Lower lobe of right lung (tissue), 2 donors: ENCODE results near the gene VPS26B. TPM values are rescaled to one million over a fixed set of nuclear protein-coding genes. Genes with fewer than 3 reads are reported as not detected.
"Not testable (repeated sequence)": the region's sequence is repeated elsewhere in the genome, so short reads cannot be mapped to it uniquely, and the experiment has no call there.

ENCODE experiments used
- ATAC-seq, 2 donors: fragments of 200-7000 bp; cut with Tn5 transposase; one replicate each; pipeline ENCODE4 v1.9.1; 2020 to 2022; ENCODE audit warnings: mild to moderate bottlenecking in 2 of 2, moderate library complexity in 2 of 2
- DNase-seq: peaks from one replicate; pipeline ENCODE4 v3.0.0-alpha.2; 2020
- H3K27ac ChIP-seq: fragments of 200-600 bp; one replicate; pipeline ENCODE4 v1.8.0; 2022
- H3K27me3 ChIP-seq: fragments of 200-600 bp; one replicate; pipeline ENCODE4 v1.8.0; 2022; ENCODE audit warnings: low read depth
- H3K36me3 ChIP-seq: fragments of 200-600 bp; one replicate; pipeline ENCODE4 v1.8.0; 2022; ENCODE audit warnings: mild to moderate bottlenecking
- H3K4me1 ChIP-seq: fragments of 200-600 bp; one replicate; pipeline ENCODE4 v1.8.0; 2022
- H3K4me3 ChIP-seq: fragments of 200-600 bp; one replicate; pipeline ENCODE4 v1.8.0; 2022; ENCODE audit warnings: mild to moderate bottlenecking
- H3K9me3 ChIP-seq: fragments of 200-600 bp; one replicate; pipeline ENCODE4 v1.8.0; 2022
- intact Hi-C: fragments of 100-400 bp; cut with DNase I; formaldehyde crosslinking; loops from one replicate; pipeline ENCODE4 v1.11.0; 2022
- long read RNA-seq: library from polyadenylated mRNA; unstranded; transcript quantifications from one replicate; pipeline ENCODE4 v2.0.0, GENCODE V29; 2021
- total RNA-seq: library from RNA; stranded (reverse); fragmentation: NEBNext Ultra II Directional; extraction: Animal tissue kit (Norgen Biotek cat#: 25700); gene quantifications from one replicate; pipeline ENCODE4 v1.2.1, GENCODE V29; 2021
- TF ChIP-seq, protein P1 (sequence below): fragments of 200-600 bp; IDR thresholded peaks from one replicate; pipeline ENCODE4 v1.8.0; 2022; ENCODE audit warnings: antibody characterized with exemption, mild to moderate bottlenecking
- donor health status: DM: no; HTN: yes; CAD: no; lungs with severe emphysema.

Gene VPS26B
- 42.7 TPM for total RNA-seq
- long read RNA-seq, transcript VPS26B-201 (6 exons, 3,691 nt), result major isoform, 92 of 124 reads
- long read RNA-seq, partial matches to known transcripts, result 21 of 124 reads
- long read RNA-seq, other reads (novel, unspliced or antisense), result 7 of 124 reads

DNA sequence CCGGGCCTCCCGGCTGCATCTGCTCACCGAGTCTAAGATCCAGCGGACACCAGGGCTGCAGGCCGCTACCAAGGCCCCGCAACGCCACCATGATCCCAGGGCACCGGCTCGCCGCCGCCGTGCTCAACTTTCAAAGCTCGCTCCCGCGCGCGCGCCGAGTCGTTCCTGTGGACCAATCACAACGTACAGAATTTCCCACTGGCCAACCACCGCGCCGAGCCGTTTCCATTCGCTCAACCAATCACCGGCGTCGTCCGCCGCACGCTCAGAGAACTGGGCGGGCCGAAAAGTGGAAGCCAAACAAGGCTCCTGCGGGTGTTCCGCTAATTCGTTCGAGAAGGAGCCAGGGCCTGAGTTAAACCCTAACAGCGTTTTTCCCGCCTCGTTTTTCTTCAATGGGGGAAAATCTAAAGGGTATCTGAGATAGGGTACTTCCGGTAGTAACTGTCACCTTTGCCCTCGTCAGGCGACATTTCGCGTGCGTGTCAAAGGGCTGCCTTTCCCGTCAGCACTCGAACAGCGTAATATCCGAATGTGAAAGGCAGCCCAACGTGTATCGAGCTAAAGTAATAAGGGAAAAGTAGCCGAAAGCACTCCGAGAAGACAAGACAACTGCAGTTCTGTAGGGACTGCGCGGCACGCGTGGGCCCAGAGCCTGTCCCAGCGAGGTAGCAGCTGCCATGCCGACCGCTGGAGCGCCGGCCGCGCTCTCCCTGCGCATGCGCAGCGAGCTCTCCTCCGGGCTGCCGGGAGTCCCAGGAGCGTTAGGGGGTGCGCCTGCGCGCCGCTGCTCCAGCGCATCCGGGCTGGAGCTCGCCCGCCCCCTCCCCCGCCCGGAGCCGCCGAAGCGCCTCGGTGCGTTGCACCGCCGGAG is at the start of gene VPS26B, which contains the start of gene NCAPD3:
TSS of gene VPS26B (plus strand) at position 836 of the 874 bp plus-strand sequence. CDS start 452 bp downstream, outside the sequence.
TSS of gene NCAPD3 (minus strand) at position 132 of the 874 bp plus-strand sequence. CDS start at position 91, 41 bp downstream.
- TF ChIP-seq, protein P1, sequence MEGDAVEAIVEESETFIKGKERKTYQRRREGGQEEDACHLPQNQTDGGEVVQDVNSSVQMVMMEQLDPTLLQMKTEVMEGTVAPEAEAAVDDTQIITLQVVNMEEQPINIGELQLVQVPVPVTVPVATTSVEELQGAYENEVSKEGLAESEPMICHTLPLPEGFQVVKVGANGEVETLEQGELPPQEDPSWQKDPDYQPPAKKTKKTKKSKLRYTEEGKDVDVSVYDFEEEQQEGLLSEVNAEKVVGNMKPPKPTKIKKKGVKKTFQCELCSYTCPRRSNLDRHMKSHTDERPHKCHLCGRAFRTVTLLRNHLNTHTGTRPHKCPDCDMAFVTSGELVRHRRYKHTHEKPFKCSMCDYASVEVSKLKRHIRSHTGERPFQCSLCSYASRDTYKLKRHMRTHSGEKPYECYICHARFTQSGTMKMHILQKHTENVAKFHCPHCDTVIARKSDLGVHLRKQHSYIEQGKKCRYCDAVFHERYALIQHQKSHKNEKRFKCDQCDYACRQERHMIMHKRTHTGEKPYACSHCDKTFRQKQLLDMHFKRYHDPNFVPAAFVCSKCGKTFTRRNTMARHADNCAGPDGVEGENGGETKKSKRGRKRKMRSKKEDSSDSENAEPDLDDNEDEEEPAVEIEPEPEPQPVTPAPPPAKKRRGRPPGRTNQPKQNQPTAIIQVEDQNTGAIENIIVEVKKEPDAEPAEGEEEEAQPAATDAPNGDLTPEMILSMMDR, result no peak
- intact Hi-C loops, result no loop called here
- no peaks in the 10 kb centered on the region for H3K9me3 ChIP-seq
- DNase-seq (peak; percentile 98), ATAC-seq (peak; percentile 97)
- peaks cover 38% of the 10 kb centered on the region for H3K4me1 ChIP-seq
- H3K4me3 ChIP-seq, result peak within 1 kb of the TSS; percentile 92
- H3K27ac ChIP-seq, result peak within 1 kb of the TSS; percentile 95
- H3K27me3 ChIP-seq, result no peaks in the 10 kb centered on the region
- peaks cover 12% of the 10 kb centered on the region for H3K36me3 ChIP-seq

DNA sequence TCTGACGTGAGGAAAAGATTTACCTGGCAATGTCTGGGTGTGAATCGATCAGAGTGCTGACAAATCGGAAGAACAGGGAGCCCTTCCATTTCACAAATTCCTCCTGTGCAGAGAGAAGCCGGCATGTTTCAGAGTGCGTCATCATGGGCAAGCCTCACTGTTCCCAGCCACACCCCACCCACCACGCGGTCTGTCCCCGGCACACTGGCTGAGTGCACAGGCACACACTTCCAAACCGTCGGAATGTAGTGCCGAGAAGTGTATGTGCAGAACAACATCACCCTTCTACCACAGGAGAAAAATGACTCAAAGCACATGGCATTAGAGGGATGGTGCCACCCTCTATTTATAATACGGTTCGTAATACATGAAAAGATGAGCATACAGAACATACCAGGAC is 48.2 kb upstream of the VPS26B start:
- H3K27me3 ChIP-seq, result no peaks in the 10 kb centered on the region
- no peak for DNase-seq
- H3K4me3 ChIP-seq, result no peak overlapping the region
- H3K4me1 ChIP-seq, result no peaks in the 10 kb centered on the region
- intact Hi-C loops, result no loop called here
- peaks cover 83% of the 10 kb centered on the region for H3K36me3 ChIP-seq
- no peaks in the 10 kb centered on the region for H3K9me3 ChIP-seq
- H3K27ac ChIP-seq, result no peak overlapping the region
- no peak for ATAC-seq
- TF ChIP-seq, protein P1, result no peak

DNA sequence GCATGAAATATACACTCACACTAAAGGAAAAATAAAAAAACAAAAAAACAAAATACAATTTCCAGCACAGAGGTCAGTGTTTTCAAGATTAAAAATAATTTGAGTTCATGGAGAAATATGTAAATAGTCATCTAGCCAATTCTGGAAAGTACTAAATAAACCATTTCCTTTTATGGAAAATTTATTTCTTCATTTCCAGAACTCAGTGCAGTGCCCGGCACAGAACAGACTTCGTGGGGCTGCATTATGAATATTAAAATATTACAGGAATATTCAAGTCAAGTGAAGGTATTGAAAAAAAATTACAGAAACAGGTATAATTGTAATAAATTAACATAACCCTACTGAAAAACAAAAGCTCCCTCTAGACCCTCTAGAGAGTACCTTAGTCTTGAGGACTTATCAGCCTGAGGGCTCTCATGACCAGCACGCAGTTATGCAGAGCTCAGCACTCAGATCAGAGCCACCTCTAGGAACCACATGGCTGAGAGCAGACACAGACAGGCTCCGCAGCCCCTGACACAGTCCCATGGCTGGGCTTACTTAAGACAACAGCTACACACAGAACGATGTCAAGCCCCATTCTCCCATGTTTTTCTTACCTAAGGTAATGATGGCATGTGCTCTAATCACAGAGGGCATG is 46.3 kb upstream of the VPS26B start:
- H3K27ac ChIP-seq, result no peak overlapping the region
- H3K9me3 ChIP-seq, result no peaks in the 10 kb centered on the region
- H3K27me3 ChIP-seq, result no peaks in the 10 kb centered on the region
- H3K4me3 ChIP-seq, result no peak overlapping the region
- no peaks in the 10 kb centered on the region for H3K4me1 ChIP-seq
- TF ChIP-seq, protein P1, result no peak
- intact Hi-C loops, result no loop called here
- ATAC-seq (no peak), DNase-seq (no peak)
- H3K36me3 ChIP-seq, result peaks cover 89% of the 10 kb centered on the region

DNA sequence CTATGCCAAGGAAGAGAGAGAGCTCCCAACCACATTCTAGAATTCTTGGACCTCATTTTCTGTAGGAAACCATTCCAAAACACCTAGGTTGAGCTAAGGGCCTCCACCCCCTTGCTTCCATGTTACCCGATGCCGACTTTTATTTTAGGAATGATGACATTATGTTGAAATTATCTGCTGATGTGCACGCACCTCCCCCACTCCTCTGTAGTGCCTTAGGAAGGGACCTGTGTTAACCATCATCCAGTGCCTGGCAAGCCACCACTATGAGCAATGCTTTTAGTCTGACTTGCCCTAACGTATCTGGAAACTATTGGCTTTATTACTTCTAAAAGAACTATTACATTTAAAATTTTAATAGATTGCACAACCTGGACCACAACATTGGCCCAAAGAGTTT is 42.8 kb upstream of the VPS26B start:
- DNase-seq (no peak), ATAC-seq (no peak)
- intact Hi-C loops, result no loop called here
- no peaks in the 10 kb centered on the region for H3K9me3 ChIP-seq
- H3K36me3 ChIP-seq, result peaks cover 71% of the 10 kb centered on the region
- H3K27ac ChIP-seq, result no peak overlapping the region
- TF ChIP-seq, protein P1, result no peak
- no peaks in the 10 kb centered on the region for H3K4me1 ChIP-seq
- no peak overlapping the region for H3K4me3 ChIP-seq
- H3K27me3 ChIP-seq, result no peaks in the 10 kb centered on the region

DNA sequence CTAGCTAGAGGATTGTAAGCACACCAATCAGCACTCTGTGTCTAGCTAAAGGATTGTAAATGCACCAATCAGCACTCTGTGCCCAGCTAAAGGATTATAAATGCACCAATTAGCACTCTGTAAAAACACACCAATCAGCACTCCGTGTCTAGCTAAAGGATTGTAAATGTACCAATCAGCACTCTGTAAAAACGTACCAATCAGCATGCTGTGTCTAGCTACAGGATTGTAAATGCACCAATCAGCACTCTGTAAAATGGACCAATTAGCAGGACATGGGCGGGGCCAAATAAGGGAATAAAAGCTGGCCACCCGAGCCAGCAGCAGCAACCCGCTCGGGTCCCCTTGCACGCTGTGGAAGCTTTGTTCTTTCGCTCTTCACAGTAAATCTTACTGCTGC is 36.4 kb upstream of the VPS26B start:
- DNase-seq, H3K27ac ChIP-seq, H3K9me3 ChIP-seq, H3K4me1 ChIP-seq, intact Hi-C loops, H3K4me3 ChIP-seq, H3K27me3 ChIP-seq, ATAC-seq: not testable (repeated sequence)
- H3K36me3 ChIP-seq, result peaks cover 75% of the 10 kb centered on the region
